Femur (tissue), 1 donor: ENCODE results near the gene TWIST2.

Source experiments
- DNase-seq: peaks from one replicate; pipeline ENCODE4 v3.0.0-alpha.2; 2017

Gene TWIST2

GRCh38 chr2:238893349-238894000, 45.6 kb downstream of the TWIST2 start:
- DNase-seq, result no peak

GRCh38 chr2:238894226-238894949, 46.5 kb downstream of the TWIST2 start:
- DNase-seq, result no peak

- no peak for DNase-seq
Measured at GRCh38 chr2:238894950-238895298, 47.0 kb downstream of the TWIST2 start.

- DNase-seq, result no peak
Measured at GRCh38 chr2:238895361-238895882, 47.5 kb downstream of the TWIST2 start.

- peak; percentile 60 for DNase-seq
Measured at GRCh38 chr2:238895891-238896600, 48.2 kb downstream of the TWIST2 start.

GRCh38 chr2:238896641-238897040, 48.8 kb downstream of the TWIST2 start:
- no peak for DNase-seq

- DNase-seq, result no peak
Measured at GRCh38 chr2:238897122-238897880, 49.4 kb downstream of the TWIST2 start.

- DNase-seq, result no peak
Measured at GRCh38 chr2:238897911-238898311, 50.0 kb downstream of the TWIST2 start.

- no peak for DNase-seq
Measured at GRCh38 chr2:238898534-238899281, 50.8 kb downstream of the TWIST2 start.

GRCh38 chr2:238899386-238899785, 51.5 kb downstream of the TWIST2 start:
- DNase-seq, result no peak

GRCh38 chr2:238900511-238900910, 52.6 kb downstream of the TWIST2 start:
- no peak for DNase-seq

- no peak for DNase-seq
Measured at GRCh38 chr2:238901461-238902057, 53.7 kb downstream of the TWIST2 start.

GRCh38 chr2:238902285-238902684, 54.4 kb downstream of the TWIST2 start:
- no peak for DNase-seq

GRCh38 chr2:238903141-238903540, 55.3 kb downstream of the TWIST2 start:
- no peak for DNase-seq

GRCh38 chr2:238904177-238904576, 56.3 kb downstream of the TWIST2 start:
- DNase-seq, result no peak

GRCh38 chr2:238904716-238905115, 56.8 kb downstream of the TWIST2 start:
- DNase-seq, result no peak

GRCh38 chr2:238905224-238905623, 57.3 kb downstream of the TWIST2 start:
- DNase-seq, result no peak

- DNase-seq, result no peak
Measured at GRCh38 chr2:238905644-238906043, 57.8 kb downstream of the TWIST2 start.

GRCh38 chr2:238906254-238906935, 58.5 kb downstream of the TWIST2 start:
- DNase-seq, result no peak

GRCh38 chr2:238906936-238907716, 59.2 kb downstream of the TWIST2 start:
- DNase-seq, result no peak
